Measurements from ENCODE around the gene TSPAN17.
"Not testable (repeated sequence)": the region's sequence is repeated elsewhere in the genome, so short reads cannot be mapped to it uniquely, and the experiment has no call there.

Gene TSPAN17, protein sequence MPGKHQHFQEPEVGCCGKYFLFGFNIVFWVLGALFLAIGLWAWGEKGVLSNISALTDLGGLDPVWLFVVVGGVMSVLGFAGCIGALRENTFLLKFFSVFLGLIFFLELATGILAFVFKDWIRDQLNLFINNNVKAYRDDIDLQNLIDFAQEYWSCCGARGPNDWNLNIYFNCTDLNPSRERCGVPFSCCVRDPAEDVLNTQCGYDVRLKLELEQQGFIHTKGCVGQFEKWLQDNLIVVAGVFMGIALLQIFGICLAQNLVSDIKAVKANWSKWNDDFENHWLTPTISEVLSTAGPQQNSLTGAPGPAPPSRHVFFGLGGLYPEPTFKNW

DNA sequence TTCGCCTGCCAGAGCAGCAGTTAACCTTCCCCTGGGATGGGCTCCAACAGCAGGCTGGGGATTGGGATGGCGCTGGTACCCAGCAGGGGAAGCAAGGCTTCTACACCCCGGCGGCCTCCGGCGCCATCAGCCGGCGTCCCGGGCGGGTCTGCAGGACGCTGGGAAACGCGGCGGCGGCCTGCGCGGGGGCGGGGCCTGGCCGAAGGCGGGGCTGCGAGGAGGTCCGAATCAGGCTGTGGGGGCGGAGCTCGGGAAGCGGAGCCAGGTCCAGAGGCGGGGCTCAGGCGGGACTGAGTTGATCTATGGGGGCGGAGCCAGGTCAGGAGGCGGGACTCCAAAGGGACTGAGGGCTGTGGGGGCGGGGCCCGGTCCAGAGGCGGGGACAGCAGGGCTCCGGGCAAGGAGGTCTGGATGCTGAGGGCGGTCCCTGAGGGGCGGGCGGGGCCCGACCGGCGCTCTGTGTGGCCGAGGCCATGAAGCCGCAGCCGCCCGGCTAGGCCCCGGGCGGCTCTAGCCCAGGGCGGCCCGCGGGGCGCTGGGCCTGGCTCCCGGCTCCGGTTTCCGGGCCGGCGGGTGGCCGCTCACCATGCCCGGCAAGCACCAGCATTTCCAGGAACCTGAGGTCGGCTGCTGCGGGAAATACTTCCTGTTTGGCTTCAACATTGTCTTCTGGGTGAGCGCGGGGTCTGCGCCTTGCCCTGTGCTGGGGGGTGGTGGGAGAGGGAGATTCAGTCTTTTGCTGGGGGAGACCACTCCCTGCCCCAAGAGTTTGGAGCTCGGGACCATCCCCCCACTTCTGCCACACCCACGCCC lies at the start of gene TSPAN17:
TSS of gene TSPAN17 (plus strand) at position 455 of the 813 bp plus-strand sequence. CDS start at position 587, 132 bp downstream.
- peak; percentile 93 to 94 for DNase-seq (ENCODE audit: low read depth in 2 of 2)

DNA sequence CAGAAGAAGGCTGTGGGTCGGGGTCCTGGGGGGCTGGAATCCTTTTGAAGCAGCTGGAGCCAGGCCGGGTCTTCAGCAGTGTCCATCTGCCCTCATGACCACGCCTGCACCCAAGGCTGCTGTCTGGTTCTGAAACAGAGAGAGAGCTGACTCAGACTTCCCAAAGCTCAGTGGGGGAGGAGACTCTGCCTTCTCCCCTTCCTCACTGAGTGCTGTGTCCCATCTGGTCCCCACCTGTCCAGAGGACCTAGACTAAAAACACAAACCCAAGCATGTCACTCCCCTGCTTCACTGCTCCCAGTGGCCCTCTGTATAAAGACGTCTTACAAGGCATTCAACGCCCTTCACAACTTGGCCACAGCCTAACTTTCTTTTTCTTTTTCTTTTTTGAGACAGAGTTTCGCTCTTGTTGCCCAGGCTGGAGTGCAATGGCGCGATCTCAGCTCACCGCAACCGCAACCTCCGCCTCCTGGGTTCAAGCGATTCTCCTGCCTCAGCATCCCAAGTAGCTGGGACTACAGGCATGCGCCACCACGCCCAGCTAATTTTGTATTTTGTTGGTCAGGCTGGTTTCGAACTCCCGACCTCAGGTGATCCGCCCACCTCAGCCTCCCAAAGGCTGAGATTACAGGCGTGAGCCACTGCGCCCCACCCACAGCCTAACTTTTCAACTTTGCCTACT lies 47.4 kb upstream of the TSPAN17 start:
- not testable (repeated sequence) for DNase-seq (ENCODE audit: low read depth in 2 of 2)

DNA sequence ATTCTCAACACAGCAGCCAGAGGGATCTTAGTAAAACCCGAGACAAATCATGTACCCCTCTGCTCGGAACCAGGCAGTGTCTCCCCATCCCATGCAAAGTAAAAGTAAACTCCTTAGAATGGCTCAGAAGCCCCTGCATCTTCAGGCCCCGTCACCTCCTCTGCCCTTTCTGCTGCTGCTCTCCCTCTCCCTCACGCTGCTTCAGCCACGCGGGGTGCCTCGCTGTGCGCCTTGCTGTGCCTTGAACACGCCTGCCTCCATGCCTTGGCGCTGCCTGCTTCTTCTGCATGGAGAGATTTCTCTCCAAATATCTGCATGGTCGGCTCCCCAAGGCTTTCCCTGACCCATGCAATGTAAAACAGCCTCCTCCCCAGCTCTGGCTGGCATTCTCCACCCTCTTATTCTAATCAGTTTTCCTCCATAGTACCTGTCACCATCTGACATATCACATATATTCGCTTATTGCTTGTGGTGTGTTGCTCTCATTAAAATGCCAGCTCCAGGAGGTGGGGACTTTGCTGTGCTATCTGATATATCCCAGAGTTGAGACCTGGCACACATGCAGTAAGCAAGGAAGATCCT lies 45.3 kb upstream of the TSPAN17 start:
- DNase-seq (ENCODE audit: low read depth in 2 of 2), result no peak

DNA sequence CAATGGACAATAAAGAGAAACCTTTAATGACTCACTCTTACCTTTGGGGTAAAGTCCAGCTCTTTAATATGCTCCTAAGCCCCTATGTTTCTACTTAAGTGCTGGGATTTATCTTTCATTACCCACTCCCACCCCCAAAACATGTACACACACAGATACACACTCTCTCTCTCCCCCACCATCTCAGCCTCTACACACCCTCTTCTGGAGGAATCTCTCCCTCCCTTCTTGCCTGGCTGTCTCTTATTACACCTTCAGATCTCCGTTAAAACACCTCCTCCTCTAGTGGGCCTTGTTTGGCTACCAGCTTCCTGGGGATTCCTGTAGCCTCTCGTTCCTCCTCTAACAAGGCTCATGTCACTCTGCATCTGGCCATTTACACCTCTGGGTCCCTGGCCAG lies 44.2 kb upstream of the TSPAN17 start:
- DNase-seq (ENCODE audit: low read depth in 2 of 2), result no peak

DNA sequence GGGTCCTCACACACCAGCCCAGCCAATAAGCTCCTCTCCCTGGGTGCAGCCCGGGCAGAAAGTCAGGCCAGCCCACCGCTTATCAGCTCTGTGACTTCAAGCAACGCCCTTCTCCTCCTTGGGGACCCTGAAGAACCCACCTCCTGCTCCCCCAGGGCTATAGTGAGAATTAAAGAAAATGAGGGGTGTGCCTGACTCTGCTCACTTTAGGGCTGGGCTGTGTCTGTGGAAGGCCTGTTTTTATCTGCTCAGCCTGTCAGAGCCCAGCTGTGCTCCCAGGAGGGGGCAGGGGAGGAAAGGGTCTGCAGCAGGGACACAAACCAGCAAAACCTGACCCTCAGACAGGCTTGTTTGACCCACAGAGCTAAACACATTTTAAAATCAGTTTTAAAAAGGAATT lies 41.3 kb upstream of the TSPAN17 start:
- no peak for DNase-seq (ENCODE audit: low read depth in 2 of 2)

DNA sequence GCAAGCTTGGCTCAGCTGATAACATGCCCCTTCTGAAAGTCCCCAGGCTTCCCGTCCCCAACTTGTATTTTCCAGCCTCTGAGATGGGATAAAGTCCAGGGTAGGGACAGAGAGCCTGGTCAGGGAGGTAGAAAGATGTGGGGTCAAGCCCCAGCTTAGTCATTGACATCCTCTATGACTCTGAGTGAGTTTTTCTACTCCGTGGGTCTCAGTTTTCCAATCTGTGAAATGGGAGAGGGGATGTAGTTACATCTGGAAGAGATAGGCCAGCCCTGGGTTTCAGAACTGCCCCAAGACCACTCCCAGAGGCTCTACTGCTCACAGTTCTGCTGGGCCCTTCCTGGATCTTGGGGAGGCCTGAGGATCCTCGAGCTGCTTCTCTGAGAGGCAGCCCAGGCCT lies 40.4 kb upstream of the TSPAN17 start:
- no peak for DNase-seq (ENCODE audit: low read depth in 2 of 2)

DNA sequence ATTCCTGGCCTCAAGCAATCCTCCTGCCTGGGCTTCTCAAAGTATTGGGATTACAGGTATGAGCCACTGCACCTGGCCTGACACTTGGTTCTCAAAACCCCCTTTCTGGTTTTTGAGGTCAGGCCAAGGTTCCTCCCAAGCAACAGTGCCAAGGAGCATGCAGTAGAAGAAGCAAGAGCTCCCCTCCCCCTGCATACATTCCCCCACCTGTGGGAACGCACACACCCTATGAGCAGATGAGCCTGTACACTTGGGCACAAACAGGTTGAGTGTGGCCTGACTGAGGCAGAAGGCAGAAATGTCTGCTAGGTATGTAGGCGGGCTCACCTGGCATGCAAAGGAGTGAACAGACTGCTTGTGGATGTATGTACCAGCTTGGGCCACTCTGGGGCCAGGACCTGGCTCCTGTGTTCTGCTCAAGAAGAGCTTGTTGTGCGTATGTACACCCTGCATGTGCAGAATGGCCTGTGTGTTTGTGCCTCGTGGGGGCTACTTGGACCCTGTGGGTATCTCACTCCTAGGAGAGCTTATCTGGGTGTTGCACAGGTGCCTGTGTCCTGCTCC lies 39.1 kb upstream of the TSPAN17 start:
- no peak for DNase-seq (ENCODE audit: low read depth in 2 of 2)

DNA sequence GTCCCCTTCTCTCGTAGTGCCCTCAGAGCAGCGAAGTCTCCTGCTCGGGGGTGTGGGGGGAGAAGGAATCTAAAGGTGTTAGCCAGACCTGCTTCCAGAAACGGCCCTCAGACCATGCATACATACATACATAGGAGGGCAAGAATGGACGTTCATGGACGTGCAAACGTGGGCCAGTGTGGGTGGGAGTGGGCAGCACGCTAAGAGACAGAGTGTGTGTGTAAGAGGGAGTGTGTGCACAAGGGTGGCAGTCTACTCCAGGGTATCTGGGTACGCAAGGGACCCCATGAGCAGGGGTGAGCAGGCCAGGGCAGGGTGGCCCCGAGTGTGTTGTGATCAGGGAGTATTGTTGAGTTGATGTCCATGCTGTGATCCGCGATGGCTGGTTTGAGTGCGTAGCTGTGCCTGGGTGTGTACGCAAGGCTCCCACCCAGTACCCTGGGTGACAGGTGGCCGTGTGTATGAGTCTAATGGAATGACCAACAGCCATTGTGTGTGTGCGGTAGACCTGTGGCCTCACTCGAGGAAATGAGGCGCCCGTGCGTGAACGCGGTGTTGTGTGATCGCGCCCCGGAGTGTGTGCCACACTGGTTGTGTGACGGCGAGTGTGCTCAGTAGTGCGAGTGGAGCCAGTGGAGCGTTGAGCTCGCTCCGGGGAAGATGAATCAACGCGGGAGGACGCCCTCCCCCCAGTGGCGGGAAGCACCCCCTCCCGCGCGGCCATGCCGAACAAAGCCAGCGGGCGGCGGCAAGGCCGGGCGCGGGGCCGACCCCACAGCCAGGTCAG lies 38.2 kb upstream of the TSPAN17 start:
- no peak for DNase-seq (ENCODE audit: low read depth in 2 of 2)

DNA sequence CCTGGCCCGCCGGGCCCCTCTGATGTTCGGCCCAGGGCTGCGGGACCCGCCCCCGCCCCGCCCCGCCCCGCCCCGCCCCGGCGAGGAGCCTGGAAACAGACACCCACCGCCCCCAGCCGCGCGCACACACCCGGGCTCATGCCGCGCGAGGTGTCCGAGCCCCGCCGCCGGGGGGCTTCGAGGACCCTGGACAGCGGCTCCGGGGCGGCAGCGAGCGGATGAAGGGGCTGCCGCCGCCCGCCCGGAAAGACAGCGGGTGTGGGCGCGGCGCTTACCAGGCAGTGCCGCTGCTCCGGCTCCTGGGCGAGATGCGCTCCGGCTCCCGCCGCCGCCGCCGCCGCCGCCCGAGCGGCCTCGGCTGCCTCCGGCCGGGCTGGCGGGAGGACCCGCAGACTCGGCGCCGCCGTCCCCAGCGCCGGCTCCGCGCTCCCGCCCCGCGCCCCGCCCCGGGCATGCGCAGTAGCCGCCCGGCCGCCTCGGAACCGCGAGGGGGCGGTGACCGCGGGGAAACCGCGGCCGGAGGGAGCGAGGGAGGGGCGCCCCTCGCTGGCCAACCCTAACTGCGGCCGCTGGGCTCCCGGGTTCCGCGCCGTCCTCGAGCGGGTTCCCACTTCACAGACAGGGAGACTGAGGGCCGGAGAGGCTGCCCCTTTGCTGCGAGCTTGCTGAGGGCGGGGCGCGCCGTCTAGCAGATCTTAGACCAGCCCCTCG lies 37.4 kb upstream of the TSPAN17 start, which contains the start of gene GPRIN1:
TSS of gene GPRIN1 (minus strand) at position 433 of the 711 bp plus-strand sequence. CDS start 10,322 bp downstream, outside the sequence.
- peak in 1 of 2 donors; percentile 19 for DNase-seq (ENCODE audit: low read depth in 2 of 2)

DNA sequence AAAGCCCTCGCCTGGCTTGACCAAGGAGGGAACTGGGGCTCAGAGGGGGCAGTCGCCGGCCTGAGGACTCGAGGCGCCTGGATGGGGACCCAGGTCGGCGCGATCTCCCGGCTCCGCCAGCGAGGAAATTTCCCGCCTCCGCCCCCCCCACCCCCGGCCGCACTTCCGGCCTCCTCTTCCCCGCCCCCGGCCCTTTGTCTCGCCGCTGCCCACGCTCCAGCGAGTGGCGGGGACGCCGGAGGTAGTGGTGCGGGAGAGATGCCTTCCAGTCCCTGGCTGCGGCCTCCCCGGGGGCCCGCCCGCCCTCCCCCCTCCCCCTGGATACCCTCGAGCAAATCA lies 36.9 kb upstream of the TSPAN17 start:
- DNase-seq (ENCODE audit: low read depth in 2 of 2), result no peak

DNA sequence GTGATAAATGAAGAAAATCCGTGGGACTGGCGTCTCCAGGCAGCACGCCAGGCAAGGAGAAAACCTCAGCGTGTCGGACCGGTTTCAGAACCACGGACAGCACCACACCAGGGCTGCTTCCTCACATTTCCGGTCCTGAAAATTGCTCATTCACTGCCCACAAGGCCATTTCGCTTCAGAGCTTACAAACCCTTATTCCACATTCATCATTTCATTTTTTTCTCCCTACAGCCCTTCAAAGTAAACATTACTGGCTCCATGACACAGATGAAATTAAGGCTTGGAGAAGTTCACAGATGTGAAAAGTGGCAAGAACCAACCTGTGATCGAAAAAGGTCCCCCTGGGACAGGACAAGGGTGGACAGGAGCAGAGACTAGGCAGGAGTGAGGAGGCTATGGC lies 35.8 kb upstream of the TSPAN17 start:
- peak in 1 of 2 donors; percentile 20 for DNase-seq (ENCODE audit: low read depth in 2 of 2)

DNA sequence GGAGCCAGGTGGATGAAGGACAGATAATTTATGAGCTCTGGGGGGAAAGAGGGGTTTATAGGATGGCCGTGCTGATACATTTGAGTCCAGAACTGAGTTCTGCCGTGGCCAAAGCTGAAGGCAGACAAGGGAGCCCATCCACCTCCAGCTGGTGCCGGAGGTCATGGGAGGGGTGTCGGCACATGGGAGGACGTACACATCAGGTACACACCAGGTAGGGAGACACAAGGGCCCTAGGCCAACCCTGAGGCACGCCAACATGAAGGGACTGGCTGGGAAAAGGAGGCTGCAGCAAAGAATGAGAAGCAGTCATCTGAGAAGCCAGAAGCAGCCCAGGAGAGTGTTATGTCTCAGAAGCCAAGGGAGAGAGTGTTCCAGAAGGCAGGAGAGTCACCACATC lies 35.3 kb upstream of the TSPAN17 start:
- DNase-seq (ENCODE audit: low read depth in 2 of 2), result no peak

DNA sequence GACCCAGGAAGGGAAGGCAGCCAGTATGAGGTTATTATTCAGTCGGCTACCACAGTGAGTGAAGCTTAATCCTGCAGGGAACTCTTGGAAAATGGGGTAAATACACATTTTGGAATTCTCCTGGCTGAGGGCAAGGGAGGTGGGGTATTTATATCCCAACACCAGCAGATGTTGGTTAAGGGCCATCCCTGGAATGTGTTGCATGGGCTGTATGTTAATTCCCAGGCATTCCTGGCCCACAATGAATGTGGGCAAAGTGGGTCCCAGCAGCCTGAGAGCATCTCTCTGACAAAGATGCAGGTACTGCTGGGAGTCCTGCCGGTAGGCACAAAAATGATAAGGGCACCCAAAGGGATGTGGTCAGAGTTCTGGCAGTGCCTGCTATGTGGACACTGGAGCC lies 34.4 kb upstream of the TSPAN17 start:
- DNase-seq (ENCODE audit: low read depth in 2 of 2), result no peak

DNA sequence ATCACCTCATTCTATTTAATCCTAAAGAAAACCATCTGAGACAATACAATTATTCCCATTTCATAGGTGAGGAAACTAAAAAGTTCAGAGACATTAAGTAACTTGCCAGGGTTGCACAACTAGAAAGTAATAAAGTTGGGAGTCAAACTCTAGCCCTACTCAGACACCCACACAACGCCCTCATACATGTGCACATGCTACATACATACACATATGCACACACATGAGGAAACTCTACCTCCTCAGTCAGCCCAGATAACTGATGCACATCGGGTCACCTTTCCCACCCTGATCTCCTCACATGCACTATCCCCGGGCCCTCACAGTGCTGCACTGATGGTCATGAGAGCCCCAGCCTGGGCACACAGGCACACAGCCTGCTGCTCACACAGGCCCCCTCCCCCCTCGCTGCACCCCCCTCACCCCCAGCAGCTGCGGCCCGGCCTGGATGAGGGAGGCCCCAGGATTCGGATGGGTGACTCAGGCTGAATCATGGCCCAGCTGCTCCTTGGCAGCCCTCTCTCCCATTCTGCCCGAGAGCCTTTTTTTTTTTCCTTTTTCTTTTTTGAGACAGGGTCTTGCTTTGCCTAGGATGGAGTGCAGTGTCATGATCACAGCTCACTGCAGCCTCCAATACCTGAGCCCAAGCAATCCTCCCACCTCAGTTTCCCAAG lies 32.3 kb upstream of the TSPAN17 start:
- DNase-seq (ENCODE audit: low read depth in 2 of 2), result no peak

DNA sequence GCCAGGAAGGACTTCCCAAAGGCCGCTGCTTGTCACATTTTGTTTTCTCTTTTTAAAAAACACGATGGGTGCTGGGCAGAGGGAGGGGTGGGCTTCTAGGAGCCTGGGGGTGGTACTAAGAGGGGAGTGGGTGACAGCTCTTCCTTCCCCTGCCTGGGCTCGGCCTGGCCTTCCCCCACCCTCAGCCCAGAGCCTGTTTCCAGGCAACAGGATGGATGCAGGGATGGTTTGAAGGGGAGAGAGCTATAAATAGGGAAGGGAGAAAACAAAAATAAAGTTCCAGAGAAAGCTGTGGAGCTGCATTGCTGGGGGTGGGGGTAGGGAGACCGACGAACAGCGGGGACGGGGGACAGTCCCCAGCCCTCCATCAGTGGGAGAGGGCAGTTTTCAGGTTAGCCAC lies 30.8 kb upstream of the TSPAN17 start:
- no peak for DNase-seq (ENCODE audit: low read depth in 2 of 2)

DNA sequence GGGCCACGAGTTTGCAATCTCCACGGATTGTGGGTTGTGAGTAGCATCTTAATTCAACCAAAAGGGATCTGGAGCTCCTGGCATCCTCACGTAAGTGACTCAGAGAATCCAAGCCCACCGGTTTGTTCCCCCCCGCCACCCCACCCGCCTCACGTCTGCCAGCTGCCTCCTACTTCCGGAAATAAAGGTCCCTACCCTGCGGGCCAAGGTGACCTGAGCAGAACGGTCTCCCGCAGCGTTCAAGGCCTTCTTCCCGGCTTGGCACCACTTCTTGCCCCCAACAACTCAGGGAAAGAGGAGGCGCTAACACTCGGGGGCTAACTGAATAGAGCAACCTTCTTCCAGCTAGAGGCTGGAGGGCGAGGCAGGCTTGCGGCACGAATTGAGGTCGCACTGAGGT lies 28.5 kb upstream of the TSPAN17 start:
- no peak for DNase-seq (ENCODE audit: low read depth in 2 of 2)

DNA sequence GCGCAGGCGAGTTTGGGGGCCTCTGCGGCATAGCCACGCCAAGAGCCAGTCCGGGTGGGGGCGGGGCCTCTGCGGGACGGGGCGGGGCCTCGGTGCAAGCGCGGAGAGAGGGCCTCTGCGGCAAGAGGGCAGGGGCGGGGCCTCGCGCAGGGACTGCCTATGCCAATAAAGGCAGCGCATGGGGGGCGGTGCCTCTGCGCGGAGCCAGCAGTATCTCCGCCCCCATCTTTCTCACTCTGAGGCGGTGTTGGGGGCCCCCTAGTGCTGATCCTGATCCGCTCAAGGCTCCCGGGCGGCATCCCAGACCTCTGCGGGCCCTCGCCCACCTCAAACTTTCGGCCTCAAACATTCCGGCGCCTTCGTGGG lies 28.1 kb upstream of the TSPAN17 start:
- peak; percentile 57 to 71 for DNase-seq (ENCODE audit: low read depth in 2 of 2)

DNA sequence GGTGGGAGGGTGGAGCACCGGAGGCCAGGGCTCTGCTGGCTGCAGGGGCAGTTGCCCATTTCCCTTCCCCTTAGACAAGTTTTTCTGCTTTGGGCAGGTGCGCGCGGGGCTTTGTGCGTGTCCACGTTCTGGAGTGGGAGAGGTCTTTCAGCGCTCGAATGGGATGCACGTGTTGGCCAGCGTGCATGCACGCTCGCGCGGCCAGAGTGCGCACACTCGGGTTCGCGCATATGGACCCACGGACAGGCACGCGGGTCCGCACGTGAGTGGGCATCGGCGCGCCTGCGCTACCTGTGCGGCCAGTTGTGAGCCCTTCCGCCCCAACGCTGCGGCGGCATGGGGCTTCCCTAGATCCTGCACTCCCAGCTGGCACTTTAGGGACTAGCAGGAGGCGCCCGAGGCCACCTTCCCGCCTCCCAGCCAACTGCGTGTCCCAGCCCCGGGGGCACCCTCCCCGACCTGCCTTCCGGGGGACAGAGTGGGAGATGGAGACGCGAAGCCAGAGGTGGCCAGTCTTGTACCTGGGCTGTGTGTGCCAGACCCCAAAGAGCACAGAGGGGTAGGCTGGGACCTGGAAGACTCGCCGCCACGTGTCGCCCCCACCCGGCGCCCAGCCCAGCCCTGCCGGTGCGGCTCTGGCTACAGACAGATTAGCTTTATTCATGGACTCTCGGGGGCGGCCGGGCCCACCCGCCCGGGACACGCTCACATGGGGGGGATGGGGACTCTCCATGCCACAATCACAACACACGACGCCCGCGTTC lies 27.5 kb upstream of the TSPAN17 start:
- DNase-seq (ENCODE audit: low read depth in 2 of 2), result no peak

DNA sequence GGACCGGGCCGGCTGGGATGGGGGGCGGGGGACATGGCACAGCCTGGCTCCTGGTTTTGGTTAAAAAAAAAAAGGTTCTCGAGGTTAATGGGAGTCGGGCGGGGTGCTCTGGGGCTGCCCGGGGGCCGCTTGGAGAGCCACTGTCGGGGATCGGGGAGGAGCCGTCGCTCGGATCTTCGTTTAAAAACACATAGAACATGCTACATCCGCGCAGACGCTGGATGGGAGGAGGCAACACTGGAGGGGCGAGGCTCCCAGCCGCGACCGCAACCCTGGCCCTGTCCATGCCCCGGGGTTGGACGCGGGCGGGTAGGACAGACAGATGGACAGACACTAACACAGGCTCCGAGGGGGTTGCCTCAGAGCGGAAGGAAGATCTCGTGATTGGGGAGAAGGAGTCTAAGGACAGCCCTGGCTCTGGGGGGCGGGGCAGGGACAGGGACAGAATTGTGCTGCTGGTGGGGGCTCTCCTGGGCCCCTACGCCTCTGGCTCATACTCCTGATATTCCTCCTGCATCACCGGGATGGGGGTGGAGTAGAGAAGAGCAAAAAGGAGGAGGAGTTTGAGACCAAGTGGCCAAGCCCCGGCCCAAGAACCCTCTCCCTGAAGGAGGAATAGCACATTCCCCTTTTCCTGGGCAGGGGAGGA lies 26.8 kb upstream of the TSPAN17 start:
- DNase-seq (ENCODE audit: low read depth in 2 of 2), result no peak
